HepG2 (cell line): ENCODE measurements around the gene TESK1. TPM values are rescaled to one million over a fixed set of nuclear protein-coding genes. Genes with fewer than 3 reads are reported as not detected.

Experiments used
- AHR ChIP-seq: IDR thresholded peaks from 2 replicates; pipeline ENCODE4 v1.6.1; 2018; ENCODE audit warnings: missing genetic modification reagents, missing compliant biosample characterization
- ARID2 ChIP-seq: sonication (generic); formaldehyde crosslinking; IDR thresholded peaks from 2 replicates; pipeline ENCODE4 v1.8.1; 2022; ENCODE audit warnings: mild to moderate bottlenecking, missing genetic modification reagents, borderline replicate concordance
- HBP1 ChIP-seq: IDR thresholded peaks from 2 replicates; pipeline ENCODE4 v1.6.1; 2016; ENCODE audit warnings: low read depth, control low read depth
- KMT2A ChIP-seq: sonication (generic); formaldehyde crosslinking; IDR thresholded peaks from 2 replicates; pipeline ENCODE4 v1.4.0; 2020; ENCODE audit warnings: missing genetic modification reagents
- PRMT3 ChIP-seq: sonication (generic); formaldehyde crosslinking; IDR thresholded peaks from 2 replicates; pipeline ENCODE4 v1.8.1; 2022; ENCODE audit warnings: low read depth, mild to moderate bottlenecking, moderate library complexity, missing genetic modification reagents, borderline replicate concordance
- PRPF4 ChIP-seq: fragments of 200-400 bp; formaldehyde crosslinking; IDR thresholded peaks from 2 replicates; pipeline ENCODE4 v1.6.1; 2016; ENCODE audit warnings: low read length, low read depth; ENCODE audit not compliant: poor library complexity, severe bottlenecking
- RBFOX2 ChIP-seq: fragments of 200-400 bp; formaldehyde crosslinking; IDR thresholded peaks from 2 replicates; pipeline ENCODE4 v1.6.1; 2017; ENCODE audit warnings: low read depth, mild to moderate bottlenecking, low read length
- SAFB2 ChIP-seq: sonication (generic); formaldehyde crosslinking; IDR thresholded peaks from 2 replicates; pipeline ENCODE4 v1.5.1; 2020; ENCODE audit warnings: missing genetic modification reagents, low read depth, mild to moderate bottlenecking, borderline replicate concordance
- SNAPC4 ChIP-seq: sonication (generic); formaldehyde crosslinking; IDR thresholded peaks from 2 replicates; pipeline ENCODE4 v1.4.0; 2020; ENCODE audit warnings: mild to moderate bottlenecking, missing genetic modification reagents
- TEAD3 ChIP-seq: optimal IDR thresholded peaks from 2 replicates; pipeline ENCODE3; 2016; ENCODE audit warnings: borderline replicate concordance
- ZBTB39 ChIP-seq: sonication (generic); formaldehyde crosslinking; IDR thresholded peaks from 2 replicates; pipeline ENCODE4 v1.5.0; 2020; ENCODE audit warnings: missing genetic modification reagents
- ZKSCAN8 ChIP-seq: IDR thresholded peaks from 2 replicates; pipeline ENCODE4 v1.6.1; 2016; ENCODE audit warnings: borderline replicate concordance, missing genetic modification reagents, missing compliant biosample characterization
- ZNF451 ChIP-seq: sonication (generic); formaldehyde crosslinking; IDR thresholded peaks from 2 replicates; pipeline ENCODE4 v1.5.0; 2020; ENCODE audit warnings: mild to moderate bottlenecking, missing genetic modification reagents
- ZNF597 ChIP-seq: sonication (generic); formaldehyde crosslinking; IDR thresholded peaks from 2 replicates; pipeline ENCODE4 v1.5.0; 2020; ENCODE audit warnings: missing genetic modification reagents
- ZNF598 ChIP-seq: sonication (generic); formaldehyde crosslinking; IDR thresholded peaks from 2 replicates; pipeline ENCODE4 v1.5.1; 2020; ENCODE audit warnings: mild to moderate bottlenecking, missing genetic modification reagents, borderline replicate concordance
- ZNF616 ChIP-seq: sonication (generic); formaldehyde crosslinking; IDR thresholded peaks from 2 replicates; pipeline ENCODE4 v1.5.0; 2020; ENCODE audit warnings: low read depth, mild to moderate bottlenecking, missing genetic modification reagents
- ZNF761 ChIP-seq: sonication (generic); formaldehyde crosslinking; conservative IDR thresholded peaks from 2 replicates; pipeline ENCODE4 v1.4.0; 2020; ENCODE audit warnings: mild to moderate bottlenecking, missing genetic modification reagents
- polyA plus RNA-seq, 8 experiments: library from polyadenylated mRNA; depleted of rRNA in 3 of 8; stranded (reverse) in 7 of 8; unstranded in 1 of 8; fragments of >200 nt; fragmentation: Illumina TruSeq in 4 of 8; extraction: Trizol in 4 of 8; gene quantifications; 2 replicates each; pipeline versions ENCODE4 v1.2.1 to v1.2.3, GENCODE V29; 2011 to 2016; ENCODE audit warnings: low read depth in 4 of 8, missing spikeins in 1 of 8, mixed read lengths in 1 of 8; ENCODE audit not compliant: insufficient read depth in 1 of 8
- total RNA-seq, 5 experiments: library from RNA; depleted of rRNA; stranded (reverse); fragments of >200 nt; fragmentation: Illumina TruSeq; extraction: Trizol; gene quantifications; 2 replicates each; pipeline ENCODE4 v1.2.3, GENCODE V29; 2016; ENCODE audit warnings: low read depth in 1 of 5

Gene TESK1
- total and polyA plus RNA-seq, 2 of the 13 experiments (the other 11 are each of a cell fraction or from before 2014, with no cell fraction given) = 7.3 to 13.6 TPM

DNA sequence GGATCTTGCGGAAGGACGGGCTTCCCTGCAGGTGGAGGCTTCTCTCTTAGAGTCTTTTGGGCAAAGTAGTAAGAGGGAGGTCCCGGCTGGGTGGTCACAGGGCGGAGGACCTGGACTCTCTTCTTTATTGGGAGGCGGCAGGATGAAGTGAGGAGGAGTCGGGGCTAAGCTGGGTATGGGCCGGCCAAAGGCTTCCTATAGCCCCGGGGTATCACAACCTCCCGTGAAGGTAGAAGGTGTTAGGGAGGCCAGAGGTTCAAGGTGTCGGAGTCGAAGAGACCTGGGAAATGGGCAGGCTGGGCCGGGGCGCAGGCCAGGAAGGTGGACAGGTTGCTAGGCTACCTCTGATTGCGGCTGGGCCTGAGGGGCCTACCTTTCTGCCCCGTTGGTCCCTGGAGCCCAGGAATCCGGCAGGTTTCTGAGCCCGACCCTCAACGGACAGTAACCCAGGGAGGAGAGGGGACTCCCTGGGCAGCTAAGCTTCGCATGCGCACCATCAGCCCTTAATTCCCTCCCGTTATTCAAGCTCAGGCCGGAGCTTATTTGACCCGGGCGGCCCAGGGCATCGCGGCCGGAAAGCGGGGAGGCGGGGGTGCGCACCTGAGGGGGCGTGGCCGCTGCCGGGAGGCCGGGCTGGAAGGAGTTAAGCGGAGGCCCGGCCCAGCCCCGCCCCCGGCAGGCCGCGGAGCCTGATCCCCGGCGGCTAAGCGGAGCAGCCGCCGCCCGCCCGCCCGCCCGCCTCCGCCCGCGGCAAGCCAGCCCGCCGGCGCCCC is at the start of gene TESK1 (continued):
- TF ChIP-seq SAFB2 (CRISPR knock-in tag) (no peak), AHR (CRISPR knock-in tag) (no peak), ARID2 (no peak), PRMT3 (CRISPR knock-in tag) (no peak), ZNF597 (CRISPR knock-in tag) (no peak), ZNF616 (CRISPR knock-in tag) (no peak), HBP1 (CRISPR knock-in tag) (no peak), ZNF761 (CRISPR knock-in tag) (no peak), KMT2A (no peak), ZKSCAN8 (no peak), RBFOX2 (no peak), ZNF451 (no peak), SNAPC4 (CRISPR knock-in tag) (0 out of 2 replicates have a peak, but pooled peaks have one; percentile 4), PRPF4 (no peak), TEAD3 (no peak), ZBTB39 (CRISPR knock-in tag) (no peak), ZNF598 (no peak)
